Fibroblast of lung (primary cell): Measurements from ENCODE around the gene UBE2QL1.

Experiments used
- CTCF ChIP-seq, 2 donors: IDR thresholded peaks in 1 of 2; conservative IDR thresholded peaks in 1 of 2; 1 replicate in 1 of 2; 2 replicates in 1 of 2; pipeline ENCODE4 v1.5.1; 2011 to 2012; ENCODE audit warnings: low read length in 2 of 2, control low read depth in 1 of 2, inconsistent platforms in 1 of 2, low read depth in 1 of 2, mild to moderate bottlenecking in 1 of 2
- EZH2 ChIP-seq: IDR thresholded peaks from 2 replicates; pipeline ENCODE4 v1.5.1; 2012; ENCODE audit warnings: low read length, control low read depth, mild to moderate bottlenecking; ENCODE audit errors: missing control alignments

- TF ChIP-seq EZH2 (no peak), CTCF (conservative IDR thresholded peaks at IDR 0.05 in 1 of 2, IDR thresholded peaks at IDR 0.05 in 1 of 2; ENCODE audit: low read depth in 1 of 2, low read length in 2 of 2) (no peak)
Observed at GRCh38 chr5:6543346-6543730, 94.7 kb downstream of the UBE2QL1 start.
